HG03442 (cell line): ENCODE results near the gene SRCIN1.

Experiments
- ATAC-seq: cut with Tn5 transposase; IDR thresholded peaks from one replicate; pipeline ENCODE4 v1.9.1; 2021; ENCODE audit warnings: mild to moderate bottlenecking, moderate library complexity; ENCODE audit not compliant: unreplicated experiment

SRCIN1 gene

GRCh38 chr17:38583828-38584349 is 21.9 kb downstream of the SRCIN1 start:
- no peak for ATAC-seq

- ATAC-seq = no peak
Observed at GRCh38 chr17:38583176-38583575, 22.6 kb downstream of the SRCIN1 start.

GRCh38 chr17:38582069-38582468 is 23.7 kb downstream of the SRCIN1 start:
- no peak for ATAC-seq

GRCh38 chr17:38579934-38580333 is 25.8 kb downstream of the SRCIN1 start:
- ATAC-seq = no peak

- no peak for ATAC-seq
Observed at GRCh38 chr17:38579083-38579480, 26.7 kb downstream of the SRCIN1 start.

- no peak for ATAC-seq
Observed at GRCh38 chr17:38578229-38579082, 27.3 kb downstream of the SRCIN1 start.

GRCh38 chr17:38577645-38578173 is 28.0 kb downstream of the SRCIN1 start:
- ATAC-seq = no peak

- ATAC-seq = no peak
Observed at GRCh38 chr17:38577244-38577643, 28.5 kb downstream of the SRCIN1 start.

GRCh38 chr17:38575781-38576180 is 30.0 kb downstream of the SRCIN1 start:
- ATAC-seq = no peak

GRCh38 chr17:38574712-38575111 is 31.0 kb downstream of the SRCIN1 start:
- ATAC-seq = no peak

GRCh38 chr17:38572669-38573365 is 32.9 kb downstream of the SRCIN1 start:
- no peak for ATAC-seq

- ATAC-seq = no peak
Observed at GRCh38 chr17:38571833-38572668, 33.7 kb downstream of the SRCIN1 start.

- ATAC-seq = no peak
Observed at GRCh38 chr17:38569701-38570512, 35.8 kb downstream of the SRCIN1 start.

- no peak for ATAC-seq
Observed at GRCh38 chr17:38568845-38569510, 36.8 kb downstream of the SRCIN1 start.

GRCh38 chr17:38568274-38568673 is 37.5 kb downstream of the SRCIN1 start:
- no peak for ATAC-seq

GRCh38 chr17:38567350-38567749 is 38.4 kb downstream of the SRCIN1 start:
- ATAC-seq = no peak

GRCh38 chr17:38566666-38567031 is 39.1 kb downstream of the SRCIN1 start:
- ATAC-seq = no peak

- ATAC-seq = no peak
Observed at GRCh38 chr17:38565853-38566665, 39.7 kb downstream of the SRCIN1 start.

GRCh38 chr17:38564869-38565268 is 40.9 kb downstream of the SRCIN1 start:
- no peak for ATAC-seq
